DND-41 (cell line): ENCODE measurements around the gene KCND3.

Source experiments
- EZH2 ChIP-seq: IDR thresholded peaks from 3 replicates; pipeline ENCODE4 v1.6.1; 2012; ENCODE audit warnings: borderline replicate concordance, low read depth, mild to moderate bottlenecking, moderate library complexity, low read length, inconsistent platforms; ENCODE audit not compliant: severe bottlenecking
- TF ChIP-seq, protein P1 (sequence below): IDR thresholded peaks from 2 replicates; pipeline ENCODE4 v1.5.1; 2012; ENCODE audit warnings: borderline replicate concordance, low read length, moderate library complexity, mild to moderate bottlenecking; ENCODE audit not compliant: poor library complexity, severe bottlenecking; ENCODE audit errors: extremely low read depth

DNA sequence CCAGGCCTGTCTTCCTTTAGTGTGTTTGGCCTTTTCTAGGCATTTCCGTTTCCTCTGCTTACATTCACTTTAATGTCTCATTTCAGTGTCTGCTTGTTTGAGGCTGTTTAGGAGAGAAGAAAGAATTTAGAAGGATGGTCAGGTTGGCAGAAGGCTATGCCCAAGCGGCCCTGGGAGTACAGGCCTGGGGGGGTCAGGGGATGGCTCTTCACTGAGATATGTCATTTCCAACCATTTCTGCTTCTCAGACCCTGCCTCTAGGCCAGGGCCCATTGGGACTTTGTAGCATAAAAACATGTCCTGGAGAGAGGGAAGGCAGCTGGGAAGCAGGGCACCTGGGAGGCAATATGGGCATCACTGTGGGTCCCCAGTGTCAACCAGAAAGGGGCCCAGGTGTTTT is 147.7 kb downstream of the KCND3 start:
- TF ChIP-seq, protein P1, sequence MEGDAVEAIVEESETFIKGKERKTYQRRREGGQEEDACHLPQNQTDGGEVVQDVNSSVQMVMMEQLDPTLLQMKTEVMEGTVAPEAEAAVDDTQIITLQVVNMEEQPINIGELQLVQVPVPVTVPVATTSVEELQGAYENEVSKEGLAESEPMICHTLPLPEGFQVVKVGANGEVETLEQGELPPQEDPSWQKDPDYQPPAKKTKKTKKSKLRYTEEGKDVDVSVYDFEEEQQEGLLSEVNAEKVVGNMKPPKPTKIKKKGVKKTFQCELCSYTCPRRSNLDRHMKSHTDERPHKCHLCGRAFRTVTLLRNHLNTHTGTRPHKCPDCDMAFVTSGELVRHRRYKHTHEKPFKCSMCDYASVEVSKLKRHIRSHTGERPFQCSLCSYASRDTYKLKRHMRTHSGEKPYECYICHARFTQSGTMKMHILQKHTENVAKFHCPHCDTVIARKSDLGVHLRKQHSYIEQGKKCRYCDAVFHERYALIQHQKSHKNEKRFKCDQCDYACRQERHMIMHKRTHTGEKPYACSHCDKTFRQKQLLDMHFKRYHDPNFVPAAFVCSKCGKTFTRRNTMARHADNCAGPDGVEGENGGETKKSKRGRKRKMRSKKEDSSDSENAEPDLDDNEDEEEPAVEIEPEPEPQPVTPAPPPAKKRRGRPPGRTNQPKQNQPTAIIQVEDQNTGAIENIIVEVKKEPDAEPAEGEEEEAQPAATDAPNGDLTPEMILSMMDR, result no peak
- no peak for TF ChIP-seq EZH2
